Lung (tissue), 12 donors: ENCODE measurements around the gene DHRS13. TPM values are rescaled to one million over a fixed set of nuclear protein-coding genes. Genes with fewer than 3 reads are reported as not detected.
A peak's percentile ranks its signal among the peaks of the same experiment; 100 is the strongest.

Experiments used
- ATAC-seq: fragments of 200-7000 bp; cut with Tn5 transposase; one replicate; pipeline ENCODE4 v1.9.1; 2020; ENCODE audit warnings: moderate number of reproducible peaks; ENCODE audit not compliant: insufficient read depth, low FRiP score
- DNase-seq, 3 donors: peaks; one replicate each; pipeline ENCODE4 v3.0.0-alpha.2; 2013 to 2017
- H3K27ac ChIP-seq, 2 donors: one replicate each; pipeline ENCODE4 v1.5.1; 2013; ENCODE audit warnings: mild to moderate bottlenecking in 2 of 2, moderate library complexity in 2 of 2, control low read depth in 1 of 2, inconsistent platforms in 1 of 2, low read depth in 1 of 2, low read length in 1 of 2
- H3K27me3 ChIP-seq, 3 donors: one replicate each; pipeline ENCODE4 v1.5.1; 2013; ENCODE audit warnings: low read length in 2 of 3; ENCODE audit not compliant: control insufficient read depth in 3 of 3, insufficient read depth in 3 of 3
- H3K36me3 ChIP-seq, 4 donors: one replicate each; pipeline ENCODE4 v1.5.1; 2013; ENCODE audit warnings: low read length in 4 of 4, mild to moderate bottlenecking in 1 of 4, moderate library complexity in 1 of 4; ENCODE audit not compliant: control insufficient read depth in 4 of 4, insufficient read depth in 4 of 4
- H3K4me1 ChIP-seq, 5 donors: one replicate each; pipeline ENCODE4 v1.5.1; 2013; ENCODE audit warnings: low read length in 5 of 5, mild to moderate bottlenecking in 2 of 5, moderate library complexity in 1 of 5; ENCODE audit not compliant: control insufficient read depth in 5 of 5, insufficient read depth in 5 of 5
- H3K4me3 ChIP-seq: one replicate; pipeline ENCODE4 v1.5.1; 2013; ENCODE audit warnings: mild to moderate bottlenecking, control low read depth, moderate library complexity
- H3K9ac ChIP-seq, 2 donors: one replicate each; pipeline ENCODE4 v1.5.1; 2013; ENCODE audit warnings: low read length in 2 of 2, control low read depth in 1 of 2; ENCODE audit not compliant: insufficient read depth in 1 of 2
- H3K9me3 ChIP-seq, 4 donors: one replicate each; pipeline ENCODE4 v1.5.1; 2013; ENCODE audit warnings: low read length in 3 of 4, mild to moderate bottlenecking in 1 of 4, moderate library complexity in 1 of 4; ENCODE audit not compliant: control insufficient read depth in 4 of 4, insufficient read depth in 3 of 4
- WGBS, 2 donors: extraction: QIAGEN DNeasy Blood & Tissue Kit; methylation state at CpG; one replicate each; pipeline ENCODE4 v1.1.7; 2013; 5-methylcytosine and 5-hydroxymethylcytosine counted together
- polyA plus RNA-seq, 2 donors: library from polyadenylated mRNA; stranded (reverse); fragments of 200-250 nt; gene quantifications; one replicate each; pipeline ENCODE4 v1.2.1, GENCODE V29; 2013
- total RNA-seq, 2 donors: library from RNA; depleted of rRNA in 1 of 2; stranded (reverse); fragments of >200 nt in 1 of 2; gene quantifications; one replicate each; pipeline ENCODE4 v1.2.1, GENCODE V29; 2014 to 2021
- TF ChIP-seq, protein P1 (sequence below): IDR thresholded peaks from 2 replicates; pipeline ENCODE4 v1.5.1; 2012; ENCODE audit warnings: mild to moderate bottlenecking; ENCODE audit errors: control extremely low read depth, extremely low read depth
- donor health status: control.
- donor health status: control.
- donor health status: Bipolar disorder and iron deficiency.
- donor health status: healthy.
- donor health status: DM: yes; HTN: yes; CAD: no.

DHRS13 gene
- total and polyA plus RNA-seq, 4 donors = 10.5 to 29.9 (median 17.4) TPM

GRCh38 chr17:28897769-28898526 lies 4.9 kb downstream of the DHRS13 start:
- H3K4me3 ChIP-seq = peak overlapping the region; percentile 93

DNA sequence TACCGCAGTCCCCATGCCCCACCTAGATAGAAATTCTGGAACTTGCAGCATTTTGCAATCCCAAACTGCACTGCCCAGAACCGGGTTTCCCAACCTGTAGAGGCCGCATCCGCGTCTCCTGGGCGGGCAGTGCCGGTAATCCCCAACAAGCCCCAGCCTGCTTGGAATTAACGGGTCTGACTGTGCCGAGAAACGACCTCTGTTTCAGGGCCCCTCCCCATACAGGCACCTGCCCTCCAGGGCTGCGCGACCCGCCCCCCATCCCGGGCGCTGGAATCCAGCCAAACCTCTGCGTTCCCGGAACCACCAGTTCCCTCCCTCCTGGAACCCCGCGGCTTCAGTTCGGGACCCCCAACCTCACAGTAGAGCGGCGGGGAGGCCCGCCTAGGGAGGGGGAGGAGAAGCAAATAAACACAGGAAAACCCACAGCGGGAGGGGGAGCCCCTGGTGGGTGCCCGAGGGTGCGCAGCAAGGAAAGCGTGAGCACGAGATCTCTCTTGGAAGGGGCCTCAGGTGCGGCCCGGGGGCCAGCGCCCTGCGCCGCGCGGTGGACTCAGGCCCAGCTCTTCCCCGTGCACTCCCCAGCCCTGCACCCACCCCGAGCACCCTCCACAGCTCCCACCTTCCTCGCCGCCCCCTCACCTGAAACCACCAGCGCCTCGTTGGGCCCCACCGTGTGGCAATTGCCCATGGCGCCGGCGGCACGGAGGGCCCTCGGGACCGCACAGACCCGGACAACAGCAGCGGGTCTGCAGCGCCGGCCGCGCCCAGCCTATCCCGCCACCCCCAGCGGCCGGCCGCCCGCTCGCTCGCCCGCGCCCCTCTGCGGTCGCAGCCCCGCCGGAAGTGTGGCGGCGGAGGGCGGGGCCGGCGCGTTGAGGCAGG lies 5.8 kb downstream of the DHRS13 start, which contains the start of gene FLOT2:
Gene FLOT2 (minus strand): TSS at position 850 of the 885 bp plus-strand sequence. CDS start 159 bp downstream, at position 691.
- Histone ChIP-seq H3K9ac (peak within 1 kb of the TSS; percentile 8 to 87), H3K27ac (peak within 1 kb of the TSS; percentile 84 to 94), H3K9me3 (no peaks in the 10 kb centered on the region), H3K4me3 (peak within 1 kb of the TSS; percentile 93), H3K36me3 (peaks cover 0 to 2% (median under 1%) of the 10 kb centered on the region in 4 donors), H3K4me1 (peaks cover 0 to 20% (median 5%) of the 10 kb centered on the region in 5 donors), H3K27me3 (no peaks in the 10 kb centered on the region)
- TF ChIP-seq, protein P1, sequence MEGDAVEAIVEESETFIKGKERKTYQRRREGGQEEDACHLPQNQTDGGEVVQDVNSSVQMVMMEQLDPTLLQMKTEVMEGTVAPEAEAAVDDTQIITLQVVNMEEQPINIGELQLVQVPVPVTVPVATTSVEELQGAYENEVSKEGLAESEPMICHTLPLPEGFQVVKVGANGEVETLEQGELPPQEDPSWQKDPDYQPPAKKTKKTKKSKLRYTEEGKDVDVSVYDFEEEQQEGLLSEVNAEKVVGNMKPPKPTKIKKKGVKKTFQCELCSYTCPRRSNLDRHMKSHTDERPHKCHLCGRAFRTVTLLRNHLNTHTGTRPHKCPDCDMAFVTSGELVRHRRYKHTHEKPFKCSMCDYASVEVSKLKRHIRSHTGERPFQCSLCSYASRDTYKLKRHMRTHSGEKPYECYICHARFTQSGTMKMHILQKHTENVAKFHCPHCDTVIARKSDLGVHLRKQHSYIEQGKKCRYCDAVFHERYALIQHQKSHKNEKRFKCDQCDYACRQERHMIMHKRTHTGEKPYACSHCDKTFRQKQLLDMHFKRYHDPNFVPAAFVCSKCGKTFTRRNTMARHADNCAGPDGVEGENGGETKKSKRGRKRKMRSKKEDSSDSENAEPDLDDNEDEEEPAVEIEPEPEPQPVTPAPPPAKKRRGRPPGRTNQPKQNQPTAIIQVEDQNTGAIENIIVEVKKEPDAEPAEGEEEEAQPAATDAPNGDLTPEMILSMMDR = no peak
- DNase-seq (peak; percentile 58 to 74 (median 60)), ATAC-seq (peak; percentile 83)
- 0% methylated on average over 69 to 73 of the region's 73 CpGs for WGBS, 2 donors

More at GRCh38 chr17:28897769-28898526, 4.9 kb downstream of the DHRS13 start:
- peak overlapping the region; percentile 8 to 87 for H3K9ac ChIP-seq
- DNase-seq = no peak
- TF ChIP-seq, protein P1 = no peak
- no peaks in the 10 kb centered on the region for H3K9me3 ChIP-seq
- ATAC-seq = no peak
- peaks cover 0 to 16% (median 5%) of the 10 kb centered on the region in 5 donors for H3K4me1 ChIP-seq
- H3K27ac ChIP-seq = peak overlapping the region; percentile 84 to 94
- H3K27me3 ChIP-seq = no peaks in the 10 kb centered on the region
- peaks cover 0 to 2% (median under 1%) of the 10 kb centered on the region in 4 donors for H3K36me3 ChIP-seq
- WGBS, 2 donors = 17 to 21% methylated on average over 23 of the region's 23 CpGs

DNA sequence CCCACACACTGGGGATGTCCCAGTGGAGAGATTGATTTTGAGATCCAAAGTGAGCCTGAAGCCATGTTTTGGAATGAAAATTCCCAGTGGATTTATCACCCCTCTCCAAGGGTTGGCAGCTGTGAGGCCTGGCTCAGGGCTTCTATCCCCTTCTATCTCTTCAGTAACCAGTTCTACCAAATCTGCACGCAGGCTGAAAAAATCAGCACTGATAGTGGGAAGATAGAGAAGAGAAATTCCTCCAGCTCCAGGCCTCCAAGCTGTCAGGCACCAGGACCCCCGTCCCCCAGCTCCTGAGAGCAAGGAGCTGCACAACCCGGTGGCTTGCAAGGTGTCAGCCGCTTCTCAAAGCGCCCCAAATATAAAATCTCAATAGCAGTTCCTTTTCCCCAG lies 6.4 kb downstream of the DHRS13 start:
- WGBS, 2 donors = 5 to 11% methylated on average over 5 of the region's 5 CpGs
- ATAC-seq (no peak), DNase-seq (no peak)
- Histone ChIP-seq H3K4me3 (peak overlapping the region; percentile 93), H3K4me1 (peaks cover 0 to 25% (median 5%) of the 10 kb centered on the region in 5 donors), H3K27me3 (no peaks in the 10 kb centered on the region), H3K36me3 (peaks cover 0 to 5% (median under 1%) of the 10 kb centered on the region in 4 donors), H3K9me3 (no peaks in the 10 kb centered on the region), H3K9ac (no peak overlapping the region), H3K27ac (peak overlapping the region; percentile 84 to 94)
- TF ChIP-seq, protein P1 = no peak
